ENCODE measurements around the gene ARID1B. TPM values are rescaled to one million over a fixed set of nuclear protein-coding genes. Genes with fewer than 3 reads are reported as not detected.

ARID1B gene
- total RNA-seq, 4 donors from 2014 or later: 157 to 315 (median 206) TPM

DNA sequence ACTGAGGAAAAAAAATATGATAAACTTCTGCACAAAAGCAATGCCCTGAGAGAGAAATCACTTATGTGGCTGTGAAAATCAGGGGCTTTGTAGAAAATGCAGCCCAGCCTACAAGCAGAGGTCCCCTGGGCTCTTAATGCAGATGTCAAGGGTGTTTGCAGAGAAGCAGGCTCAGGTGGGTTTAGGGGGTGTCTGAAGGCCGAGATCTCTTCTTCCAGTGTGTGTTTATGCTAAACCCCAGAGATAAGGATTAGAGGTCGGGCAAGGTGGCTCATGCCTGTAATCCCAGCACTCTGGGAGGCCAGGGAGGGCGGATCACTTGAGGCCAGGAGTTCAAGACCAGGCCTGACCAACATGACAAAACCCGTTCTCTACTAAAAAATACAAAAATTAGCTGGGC, 467.6 kb downstream of the ARID1B start:
- no peak for TF ChIP-seq POLR2A (IDR thresholded peaks at IDR 0.05)
- TF ChIP-seq, protein P1, sequence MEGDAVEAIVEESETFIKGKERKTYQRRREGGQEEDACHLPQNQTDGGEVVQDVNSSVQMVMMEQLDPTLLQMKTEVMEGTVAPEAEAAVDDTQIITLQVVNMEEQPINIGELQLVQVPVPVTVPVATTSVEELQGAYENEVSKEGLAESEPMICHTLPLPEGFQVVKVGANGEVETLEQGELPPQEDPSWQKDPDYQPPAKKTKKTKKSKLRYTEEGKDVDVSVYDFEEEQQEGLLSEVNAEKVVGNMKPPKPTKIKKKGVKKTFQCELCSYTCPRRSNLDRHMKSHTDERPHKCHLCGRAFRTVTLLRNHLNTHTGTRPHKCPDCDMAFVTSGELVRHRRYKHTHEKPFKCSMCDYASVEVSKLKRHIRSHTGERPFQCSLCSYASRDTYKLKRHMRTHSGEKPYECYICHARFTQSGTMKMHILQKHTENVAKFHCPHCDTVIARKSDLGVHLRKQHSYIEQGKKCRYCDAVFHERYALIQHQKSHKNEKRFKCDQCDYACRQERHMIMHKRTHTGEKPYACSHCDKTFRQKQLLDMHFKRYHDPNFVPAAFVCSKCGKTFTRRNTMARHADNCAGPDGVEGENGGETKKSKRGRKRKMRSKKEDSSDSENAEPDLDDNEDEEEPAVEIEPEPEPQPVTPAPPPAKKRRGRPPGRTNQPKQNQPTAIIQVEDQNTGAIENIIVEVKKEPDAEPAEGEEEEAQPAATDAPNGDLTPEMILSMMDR (IDR thresholded peaks at IDR 0.05): no peak
- Histone ChIP-seq H3K27me3 (no peaks in the 10 kb centered on the region), H3K27ac (no peak overlapping the region), H3K4me3 (replicated peaks in 1 of 3) (no peak overlapping the region), H3K4me1 (peaks cover 0 to 16% of the 10 kb centered on the region in 2 donors), H3K36me3 (no peaks in the 10 kb centered on the region), H3K9me3 (no peaks in the 10 kb centered on the region)
- intact Hi-C loops (cut with DNase I): no loop called here
- WGBS, 2 donors: 77 to 92% methylated on average over 4 of the region's 4 CpGs
- DNase-seq: no peak

DNA sequence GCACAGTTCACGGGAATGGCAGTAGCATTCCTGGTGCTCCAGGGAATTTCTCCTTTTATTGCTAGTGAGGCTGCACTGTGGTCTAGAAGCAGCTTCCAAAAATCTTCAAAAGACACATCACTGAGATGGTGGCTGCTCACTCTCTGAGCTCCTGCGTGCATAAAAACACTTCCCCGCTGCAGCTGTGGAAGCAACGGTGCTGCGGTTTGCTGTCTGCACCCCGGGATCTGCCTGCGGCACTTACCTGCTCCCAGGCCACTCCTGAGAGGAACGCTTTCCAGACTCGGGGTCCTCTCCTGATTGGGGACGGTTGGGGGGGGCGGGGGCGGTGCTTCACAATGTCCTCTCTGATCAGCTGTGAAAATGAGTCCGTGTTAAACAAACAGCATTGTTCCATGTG, 468.3 kb downstream of the ARID1B start:
- TF ChIP-seq POLR2A (IDR thresholded peaks at IDR 0.05): no peak
- TF ChIP-seq, protein P1 (IDR thresholded peaks at IDR 0.05): no peak
- Histone ChIP-seq H3K9me3 (no peaks in the 10 kb centered on the region), H3K27ac (no peak overlapping the region), H3K27me3 (no peaks in the 10 kb centered on the region), H3K4me3 (replicated peaks in 1 of 3) (no peak overlapping the region), H3K4me1 (peaks cover 0 to 16% of the 10 kb centered on the region in 2 donors), H3K36me3 (no peaks in the 10 kb centered on the region)
- WGBS, 2 donors: 39 to 44% methylated on average over 11 to 13 of the region's 13 CpGs
- DNase-seq: no peak
- intact Hi-C loops (cut with DNase I): no loop called here

DNA sequence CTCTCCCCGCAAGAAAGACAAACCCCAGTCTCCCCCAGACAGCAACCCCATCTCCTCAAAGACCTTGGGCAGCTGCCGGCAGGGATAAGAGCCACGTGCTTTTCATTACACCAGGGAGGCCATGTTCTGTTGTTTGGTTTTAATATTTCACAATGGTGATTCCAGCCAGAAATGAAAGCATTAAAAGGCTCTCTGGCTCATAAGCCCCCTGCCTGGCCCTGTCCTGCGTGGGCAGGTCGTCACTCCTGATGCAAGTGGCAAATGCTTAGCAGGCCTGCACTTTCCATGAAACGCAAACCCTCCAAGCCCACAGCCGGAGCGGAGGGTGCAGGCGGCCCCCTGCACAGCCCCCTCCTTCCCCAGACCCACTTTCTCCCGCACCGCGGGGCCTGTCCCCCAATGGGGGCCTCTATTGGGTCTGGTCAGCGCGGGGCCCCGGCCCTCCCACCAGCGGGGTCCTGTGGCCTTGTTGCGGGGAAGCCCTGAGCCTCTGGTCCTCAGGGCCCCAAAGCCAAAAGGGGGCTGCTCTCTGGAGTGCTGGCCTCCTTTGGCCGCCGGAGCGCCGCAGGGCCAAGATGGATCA, 469.0 kb downstream of the ARID1B start:
- DNase-seq: no peak
- Histone ChIP-seq H3K4me1 (peaks cover 0 to 16% of the 10 kb centered on the region in 2 donors), H3K9me3 (no peaks in the 10 kb centered on the region), H3K36me3 (no peaks in the 10 kb centered on the region), H3K27me3 (no peaks in the 10 kb centered on the region), H3K27ac (no peak overlapping the region), H3K4me3 (replicated peaks in 1 of 3) (no peak overlapping the region)
- TF ChIP-seq, protein P1 (IDR thresholded peaks at IDR 0.05): no peak
- TF ChIP-seq POLR2A (IDR thresholded peaks at IDR 0.05): no peak
- WGBS, 2 donors: 73 to 88% methylated on average over 12 to 21 of the region's 21 CpGs
- intact Hi-C loops (cut with DNase I): no loop called here

DNA sequence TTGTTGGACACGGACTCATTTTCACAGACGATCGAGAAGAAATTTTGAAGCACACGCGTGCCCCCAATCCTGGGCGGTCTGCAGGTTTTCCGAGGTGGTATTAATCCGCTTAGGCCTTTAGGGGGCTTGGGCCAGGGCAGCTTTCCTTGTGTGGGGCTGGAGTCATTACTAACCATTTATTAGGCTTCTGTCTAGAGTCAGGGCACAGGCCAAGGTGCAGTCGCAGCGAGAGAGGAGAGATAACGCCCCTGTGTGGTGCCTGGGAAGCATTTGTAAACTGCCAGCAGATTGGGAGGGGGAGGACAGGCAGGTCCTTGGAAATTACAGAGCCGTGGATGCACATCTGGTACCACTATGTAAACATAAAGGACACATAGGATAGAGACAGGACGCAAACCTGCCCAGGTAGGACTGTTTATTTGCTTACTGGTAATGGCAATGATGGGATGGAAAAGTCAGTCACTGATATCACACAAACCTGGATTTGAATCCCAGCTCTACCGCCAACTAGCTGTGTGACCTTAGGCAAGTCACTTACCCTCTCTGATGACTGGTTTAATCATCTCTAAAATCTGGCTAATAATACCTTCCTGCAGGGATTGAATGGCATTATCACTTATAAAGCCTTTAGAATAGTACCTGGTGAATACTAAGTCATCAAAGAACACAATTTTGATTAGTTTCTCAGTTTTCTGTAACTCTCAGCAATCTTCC, 469.8 kb downstream of the ARID1B start:
- no peaks in the 10 kb centered on the region for H3K36me3 ChIP-seq
- H3K27me3 ChIP-seq: no peaks in the 10 kb centered on the region
- intact Hi-C loops (cut with DNase I): no loop called here
- WGBS, 2 donors: 84 to 90% methylated on average over 14 of the region's 14 CpGs
- no peak overlapping the region for H3K27ac ChIP-seq
- TF ChIP-seq, protein P1 (IDR thresholded peaks at IDR 0.05): no peak
- no peak for TF ChIP-seq POLR2A (IDR thresholded peaks at IDR 0.05)
- no peaks in the 10 kb centered on the region for H3K9me3 ChIP-seq
- no peak overlapping the region for H3K4me3 ChIP-seq (replicated peaks in 1 of 3)
- H3K4me1 ChIP-seq: peaks cover 0 to 16% of the 10 kb centered on the region in 2 donors
- DNase-seq: no peak

DNA sequence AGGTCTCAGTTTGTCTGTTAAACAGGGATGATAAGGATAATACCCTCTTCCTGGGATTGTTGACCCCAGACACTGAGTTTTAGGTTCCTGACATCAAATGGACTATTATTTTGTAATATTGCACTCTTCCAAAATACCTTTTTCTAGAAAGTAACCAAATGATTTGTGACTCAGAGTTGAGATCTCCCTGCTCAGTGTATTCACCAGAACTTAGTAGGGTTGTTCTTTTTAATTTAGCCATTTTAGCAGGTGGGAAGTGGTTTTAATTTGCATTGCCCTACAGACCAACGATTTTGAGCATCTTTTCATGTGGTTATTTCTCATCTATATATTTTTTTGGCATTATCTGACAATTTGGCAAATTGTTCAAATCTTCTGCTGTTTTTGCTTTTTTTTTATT, 471.1 kb downstream of the ARID1B start:
- no peaks in the 10 kb centered on the region for H3K9me3 ChIP-seq
- TF ChIP-seq, protein P1 (IDR thresholded peaks at IDR 0.05): no peak
- no peak for TF ChIP-seq POLR2A (IDR thresholded peaks at IDR 0.05)

More for the DNA sequence above, 471.1 kb downstream of the ARID1B start:
- intact Hi-C loops (cut with DNase I): no loop called here
- Histone ChIP-seq H3K4me3 (replicated peaks in 1 of 3) (no peak overlapping the region), H3K36me3 (no peaks in the 10 kb centered on the region), H3K4me1 (peaks cover 0 to 16% of the 10 kb centered on the region in 2 donors), H3K27me3 (no peaks in the 10 kb centered on the region), H3K27ac (no peak overlapping the region)
- no peak for DNase-seq
- 69 to 72% methylated on average over 1 of the region's 1 CpG for WGBS, 2 donors
